NCI-H146 (cell line): ENCODE results near the gene PUDP.
"Not testable (repeated sequence)": the region's sequence is repeated elsewhere in the genome, so short reads cannot be mapped to it uniquely, and the experiment has no call there.

ENCODE experiments used
- DNase-seq: peaks from one replicate; lab custom pipeline; 2025; lab: John Stamatoyannopoulos, UW

The PUDP gene

GRCh38 chrX:7025471-7025870, 122.5 kb downstream of the PUDP start:
- DNase-seq: no peak

- DNase-seq: no peak
These were observed 123.1 kb downstream of the PUDP start for GRCh38 chrX:7024850-7025249.

GRCh38 chrX:7022996-7023395, 125.0 kb downstream of the PUDP start:
- not testable (repeated sequence) for DNase-seq

- DNase-seq: no peak
These were observed 126.0 kb downstream of the PUDP start for GRCh38 chrX:7021991-7022390.

GRCh38 chrX:7019555-7019954, 128.4 kb downstream of the PUDP start:
- no peak for DNase-seq

- not testable (repeated sequence) for DNase-seq
These were observed 135.6 kb downstream of the PUDP start for GRCh38 chrX:7012262-7012834.

GRCh38 chrX:7010897-7011296, 137.1 kb downstream of the PUDP start:
- not testable (repeated sequence) for DNase-seq

- not testable (repeated sequence) for DNase-seq
These were observed 140.6 kb downstream of the PUDP start for GRCh38 chrX:7007328-7007727.
